Caco-2 (cell line): Measurements from ENCODE around the gene BEND3. TPM values are rescaled to one million over a fixed set of nuclear protein-coding genes. Genes with fewer than 3 reads are reported as not detected.

Experiments
- BruUV-seq: library from RNA; stranded (reverse); fragments of 400-500 nt; replicated peaks from 2 replicates; lab custom pipeline; 2021; lab: Mats Ljungman, UMichigan
- CTCF ChIA-PET: fragments of 300-600 bp; sonication (Branson Sonifier 250); formaldehyde crosslinking; loops from one replicate; lab custom pipeline; 2022; ENCODE audit warnings: antibody characterized with exemption; lab: Charles Lee
- POLR2A ChIA-PET: fragments of 300-600 bp; sonication (Branson Sonifier 250); formaldehyde crosslinking; loops from one replicate; lab custom pipeline; 2022; ENCODE audit warnings: antibody characterized with exemption; lab: Charles Lee
- DNase-seq, 2 experiments: peaks; one replicate each; pipeline versions ENCODE4 v3.0.0 to v3.0.0-alpha.2; 2020 to 2022
- H3K27me3 ChIP-seq: replicated peaks from 2 replicates; pipeline ENCODE4 v1.6.0; 2011; ENCODE audit warnings: low read length; ENCODE audit not compliant: control insufficient read depth, insufficient read depth
- H3K36me3 ChIP-seq: 2 replicates; pipeline ENCODE4 v1.5.1; 2011; ENCODE audit warnings: low read length; ENCODE audit not compliant: control insufficient read depth, insufficient read depth
- H3K4me1 ChIP-seq: fragments of 250-450 bp; sonication (Bioruptor Pico); 2 replicates; pipeline ENCODE4 v1.5.1; 2020; ENCODE audit warnings: mild to moderate bottlenecking
- H3K4me3 ChIP-seq: 2 replicates; pipeline ENCODE4 v1.5.1; 2011; ENCODE audit warnings: low read depth, mild to moderate bottlenecking, control low read depth, low read length
- H3K9me3 ChIP-seq: fragments of 250-450 bp; sonication (Bioruptor Pico); 2 replicates; pipeline ENCODE4 v1.5.1; 2020; ENCODE audit warnings: mild to moderate bottlenecking, moderate library complexity
- H3K27ac Mint-ChIP-seq: one replicate; pipeline ENCODE4 v1.8.0; 2022; ENCODE audit warnings: mixed read lengths; ENCODE audit not compliant: unreplicated experiment
- H3K27me3 Mint-ChIP-seq: one replicate; pipeline ENCODE4 v1.8.0; 2022; ENCODE audit warnings: mixed read lengths; ENCODE audit not compliant: insufficient read depth, unreplicated experiment
- H3K36me3 Mint-ChIP-seq: one replicate; pipeline ENCODE4 v1.8.0; 2022; ENCODE audit warnings: mild to moderate bottlenecking, mixed read lengths; ENCODE audit not compliant: insufficient read depth, unreplicated experiment
- H3K4me1 Mint-ChIP-seq: one replicate; pipeline ENCODE4 v1.8.0; 2022; ENCODE audit warnings: low read depth, mixed read lengths; ENCODE audit not compliant: unreplicated experiment
- H3K4me3 Mint-ChIP-seq: one replicate; pipeline ENCODE4 v1.8.0; 2022; ENCODE audit warnings: mild to moderate bottlenecking, moderate library complexity, mixed read lengths; ENCODE audit not compliant: unreplicated experiment
- H3K9me3 Mint-ChIP-seq: one replicate; pipeline ENCODE4 v1.8.0; 2022; ENCODE audit warnings: mixed read lengths; ENCODE audit not compliant: unreplicated experiment
- CTCF ChIP-seq, 2 experiments: fragments of 200-600 bp in 1 of 2; IDR thresholded peaks; 1 replicate in 1 of 2; 2 replicates in 1 of 2; pipeline versions ENCODE4 v1.5.1 to v1.8.0; 2011 to 2022; ENCODE audit warnings: antibody characterized with exemption in 1 of 2, control low read depth in 1 of 2, inconsistent platforms in 1 of 2, low read depth in 1 of 2, low read length in 1 of 2, mild to moderate bottlenecking in 1 of 2, moderate library complexity in 1 of 2; ENCODE audit not compliant: insufficient read depth in 1 of 2, severe bottlenecking in 1 of 2, unreplicated experiment in 1 of 2
- intact Hi-C: fragments of 100-400 bp; cut with micrococcal nuclease; formaldehyde crosslinking; loops from one replicate; pipeline ENCODE4 v1.10.0; 2022; ENCODE audit not compliant: unreplicated experiment
- total RNA-seq: library from RNA; stranded (reverse); gene quantifications from 2 replicates; pipeline ENCODE4 v1.2.3, GENCODE V29; 2022

BEND3 gene
- total RNA-seq, 1 experiment from 2014 or later: 8.3 TPM

DNA sequence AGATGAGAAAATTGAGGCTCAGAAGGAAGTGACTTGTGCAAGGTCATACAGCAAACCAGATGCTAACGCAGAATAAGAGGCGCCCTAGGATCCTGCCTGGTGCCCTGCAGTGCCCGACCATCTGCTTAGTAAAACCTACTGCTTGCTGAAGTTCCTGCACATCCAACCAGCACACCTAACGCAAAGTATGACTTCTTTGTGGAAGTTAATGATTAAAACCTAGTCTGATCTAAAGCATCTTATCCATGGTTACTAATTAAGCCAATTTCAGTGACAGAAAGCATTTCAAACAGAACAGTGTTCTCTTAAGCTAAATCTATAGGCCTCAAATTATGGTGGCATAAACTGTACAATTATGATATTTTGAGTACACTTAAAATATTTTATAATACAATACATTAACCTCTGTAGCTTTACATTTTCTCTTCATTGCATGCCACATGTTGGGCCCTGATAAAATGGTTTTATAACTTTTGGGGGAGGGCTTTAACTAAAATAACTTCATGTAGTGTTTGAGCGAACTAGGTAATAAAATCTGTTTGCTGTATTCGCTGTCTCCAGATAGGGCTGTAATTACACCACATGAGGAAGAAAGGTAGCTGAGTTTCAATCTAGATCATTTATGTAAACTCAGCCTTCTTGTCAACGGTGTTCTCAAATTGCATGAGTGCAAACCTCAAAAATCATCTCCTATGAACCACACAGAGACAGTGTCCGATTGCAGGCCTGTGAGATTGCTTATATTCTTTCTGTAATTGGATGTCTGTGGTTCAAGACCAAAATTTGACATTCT, 37.5 kb upstream of the BEND3 start:
- Mint-ChIP-seq H3K36me3 (no peaks in the 10 kb centered on the region), H3K27ac (peak overlapping the region; percentile 85), H3K4me3 (peak overlapping the region; percentile 48), H3K4me1 (peaks cover 38% of the 10 kb centered on the region), H3K9me3 (no peaks in the 10 kb centered on the region), H3K27me3 (no peaks in the 10 kb centered on the region)
- Histone ChIP-seq H3K27me3 (no peaks in the 10 kb centered on the region), H3K36me3 (no peaks in the 10 kb centered on the region), H3K4me1 (peaks cover 33% of the 10 kb centered on the region), H3K4me3 (no peak overlapping the region), H3K9me3 (no peaks in the 10 kb centered on the region)
- no peak for TF ChIP-seq CTCF (IDR thresholded peaks at IDR 0.05; ENCODE audit: insufficient read depth in 1 of 2, low read depth in 1 of 2, low read length in 1 of 2, severe bottlenecking in 1 of 2, unreplicated experiment in 1 of 2)
- BruUV-seq: TSS peak; percentile 55
- intact Hi-C loops: loop anchor here (5.0 to 10.0 kb wide), 2 partner anchors 304 to 502 kb away; partner anchors contain the start of gene PDSS2
- DNase-seq: peak; percentile 50 to 58
- CTCF ChIA-PET: interaction anchor here (1.4 kb wide), 1 partner anchor 39 kb away, joined by 3 read pairs; no protein-coding TSS in a partner anchor
- POLR2A ChIA-PET: interaction anchor here (1.2 kb wide), 2 partner anchors 37 to 39 kb away, joined by 3 to 4 read pairs; no protein-coding TSS in a partner anchor

- no peak for TF ChIP-seq CTCF (IDR thresholded peaks at IDR 0.05; ENCODE audit: insufficient read depth in 1 of 2, low read depth in 1 of 2, low read length in 1 of 2, severe bottlenecking in 1 of 2, unreplicated experiment in 1 of 2)
- Histone ChIP-seq H3K9me3 (no peaks in the 10 kb centered on the region), H3K4me1 (no peaks in the 10 kb centered on the region), H3K4me3 (no peak overlapping the region), H3K36me3 (no peaks in the 10 kb centered on the region), H3K27me3 (no peaks in the 10 kb centered on the region)
- intact Hi-C loops: no loop called here
- Mint-ChIP-seq H3K27ac (no peak overlapping the region), H3K9me3 (no peaks in the 10 kb centered on the region), H3K4me3 (no peak overlapping the region), H3K36me3 (no peaks in the 10 kb centered on the region), H3K4me1 (no peaks in the 10 kb centered on the region), H3K27me3 (no peaks in the 10 kb centered on the region)
- ChIA-PET POLR2A (no interaction called here), CTCF (no interaction called here)
- BruUV-seq: no TSS peak
- DNase-seq: no peak
Measured at GRCh38 chr6:107144666-107145065, 29.4 kb upstream of the BEND3 start.

GRCh38 chr6:107144014-107144413, 28.7 kb upstream of the BEND3 start:
- H3K4me1 Mint-ChIP-seq: no peaks in the 10 kb centered on the region
- H3K27me3 ChIP-seq: no peaks in the 10 kb centered on the region
- intact Hi-C loops: no loop called here
- ChIA-PET POLR2A (no interaction called here), CTCF (no interaction called here)
- no peaks in the 10 kb centered on the region for H3K36me3 ChIP-seq
- no peaks in the 10 kb centered on the region for H3K4me1 ChIP-seq
- H3K9me3 ChIP-seq: no peaks in the 10 kb centered on the region
- no TSS peak for BruUV-seq
- H3K9me3 Mint-ChIP-seq: no peaks in the 10 kb centered on the region
- H3K27me3 Mint-ChIP-seq: no peaks in the 10 kb centered on the region
- H3K4me3 Mint-ChIP-seq: no peak overlapping the region
- no peak overlapping the region for H3K27ac Mint-ChIP-seq
- no peaks in the 10 kb centered on the region for H3K36me3 Mint-ChIP-seq
- H3K4me3 ChIP-seq: no peak overlapping the region
- DNase-seq: no peak
- TF ChIP-seq CTCF (IDR thresholded peaks at IDR 0.05; ENCODE audit: insufficient read depth in 1 of 2, low read depth in 1 of 2, low read length in 1 of 2, severe bottlenecking in 1 of 2, unreplicated experiment in 1 of 2): no peak
